GM21360 (cell line): ENCODE measurements around the gene NFATC4.
"Not testable (repeated sequence)": the region's sequence is repeated elsewhere in the genome, so short reads cannot be mapped to it uniquely, and the experiment has no call there.

Source experiments
- ATAC-seq: cut with Tn5 transposase; IDR thresholded peaks from one replicate; pipeline ENCODE4 v1.9.1; 2021; ENCODE audit warnings: mild to moderate bottlenecking, moderate library complexity; ENCODE audit not compliant: unreplicated experiment

The NFATC4 gene

DNA sequence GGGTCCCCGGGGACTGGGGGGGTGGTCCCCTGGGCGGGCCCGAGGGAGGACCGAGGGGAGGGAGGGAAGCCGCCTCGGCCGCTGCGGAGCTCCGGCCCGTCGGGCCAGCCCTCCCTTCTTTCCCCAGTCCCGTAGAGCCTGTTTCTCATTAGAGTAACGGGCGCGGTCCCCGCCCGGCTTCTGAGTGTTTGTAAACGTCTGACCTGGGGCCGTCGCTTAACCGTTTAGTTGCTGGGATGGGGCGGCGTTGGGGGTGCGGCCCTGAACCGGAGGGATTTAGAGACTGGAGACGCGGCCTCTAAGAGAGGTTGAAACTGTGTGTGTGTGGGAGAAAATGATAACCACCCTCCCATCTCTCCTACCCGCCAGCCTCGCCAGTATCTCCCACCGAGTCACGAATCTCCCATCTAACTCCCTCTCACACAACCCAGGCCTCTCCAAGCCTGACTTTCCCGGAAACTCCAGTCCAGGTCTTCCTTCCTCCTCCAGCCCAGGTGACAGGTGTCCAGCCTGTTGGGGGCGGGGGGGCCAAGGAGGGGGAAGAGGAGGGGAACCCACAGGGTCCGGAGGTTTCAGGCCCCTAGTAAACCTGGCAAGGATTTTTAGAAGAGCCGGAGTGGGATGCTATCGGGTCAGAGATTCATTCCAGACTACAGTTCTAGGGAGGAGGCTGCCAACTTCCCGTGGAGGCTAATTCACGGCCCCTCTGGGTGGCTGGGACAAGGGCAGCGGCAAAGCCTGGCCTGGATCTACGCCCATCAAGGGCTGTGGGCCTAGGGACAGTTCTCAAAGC is 1.1 kb upstream of the NFATC4 start:
- ATAC-seq, result peak; percentile 51

GRCh38 chr14:24368212-24368561 is 203 bp downstream of the NFATC4 start:
- ATAC-seq, result no peak

GRCh38 chr14:24368562-24369252 is 723 bp downstream of the NFATC4 start:
- ATAC-seq, result no peak

DNA sequence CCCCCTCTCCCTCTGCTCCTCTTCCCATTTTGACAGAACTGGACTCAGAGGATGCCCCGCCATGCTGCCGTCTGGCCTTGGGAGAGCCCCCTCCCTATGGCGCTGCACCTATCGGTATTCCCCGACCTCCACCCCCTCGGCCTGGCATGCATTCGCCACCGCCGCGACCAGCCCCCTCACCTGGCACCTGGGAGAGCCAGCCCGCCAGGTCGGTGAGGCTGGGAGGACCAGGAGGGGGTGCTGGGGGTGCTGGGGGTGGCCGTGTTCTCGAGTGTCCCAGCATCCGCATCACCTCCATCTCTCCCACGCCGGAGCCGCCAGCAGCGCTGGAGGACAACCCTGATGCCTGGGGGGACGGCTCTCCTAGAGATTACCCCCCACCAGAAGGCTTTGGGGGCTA is 1.5 kb downstream of the NFATC4 start:
- no peak for ATAC-seq

DNA sequence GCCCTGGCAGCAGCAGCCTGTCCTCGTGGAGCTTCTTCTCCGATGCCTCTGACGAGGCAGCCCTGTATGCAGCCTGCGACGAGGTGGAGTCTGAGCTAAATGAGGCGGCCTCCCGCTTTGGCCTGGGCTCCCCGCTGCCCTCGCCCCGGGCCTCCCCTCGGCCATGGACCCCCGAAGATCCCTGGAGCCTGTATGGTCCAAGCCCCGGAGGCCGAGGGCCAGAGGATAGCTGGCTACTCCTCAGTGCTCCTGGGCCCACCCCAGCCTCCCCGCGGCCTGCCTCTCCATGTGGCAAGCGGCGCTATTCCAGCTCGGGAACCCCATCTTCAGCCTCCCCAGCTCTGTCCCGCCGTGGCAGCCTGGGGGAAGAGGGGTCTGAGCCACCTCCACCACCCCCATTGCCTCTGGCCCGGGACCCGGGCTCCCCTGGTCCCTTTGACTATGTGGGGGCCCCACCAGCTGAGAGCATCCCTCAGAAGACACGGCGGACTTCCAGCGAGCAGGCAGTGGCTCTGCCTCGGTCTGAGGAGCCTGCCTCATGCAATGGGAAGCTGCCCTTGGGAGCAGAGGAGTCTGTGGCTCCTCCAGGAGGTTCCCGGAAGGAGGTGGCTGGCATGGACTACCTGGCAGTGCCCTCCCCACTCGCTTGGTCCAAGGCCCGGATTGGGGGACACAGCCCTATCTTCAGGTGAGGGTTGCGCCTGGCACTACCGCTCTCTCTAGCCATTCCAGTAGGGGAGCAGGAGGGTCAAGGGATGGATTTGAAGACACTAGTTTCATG is 2.1 kb downstream of the NFATC4 start:
- no peak for ATAC-seq

GRCh38 chr14:24370748-24371147 is 2.8 kb downstream of the NFATC4 start:
- no peak for ATAC-seq

- not testable (repeated sequence) for ATAC-seq
Observed at GRCh38 chr14:24371605-24372004, 3.6 kb downstream of the NFATC4 start.

- ATAC-seq, result no peak
Observed at GRCh38 chr14:24372701-24373416, 4.9 kb downstream of the NFATC4 start.

DNA sequence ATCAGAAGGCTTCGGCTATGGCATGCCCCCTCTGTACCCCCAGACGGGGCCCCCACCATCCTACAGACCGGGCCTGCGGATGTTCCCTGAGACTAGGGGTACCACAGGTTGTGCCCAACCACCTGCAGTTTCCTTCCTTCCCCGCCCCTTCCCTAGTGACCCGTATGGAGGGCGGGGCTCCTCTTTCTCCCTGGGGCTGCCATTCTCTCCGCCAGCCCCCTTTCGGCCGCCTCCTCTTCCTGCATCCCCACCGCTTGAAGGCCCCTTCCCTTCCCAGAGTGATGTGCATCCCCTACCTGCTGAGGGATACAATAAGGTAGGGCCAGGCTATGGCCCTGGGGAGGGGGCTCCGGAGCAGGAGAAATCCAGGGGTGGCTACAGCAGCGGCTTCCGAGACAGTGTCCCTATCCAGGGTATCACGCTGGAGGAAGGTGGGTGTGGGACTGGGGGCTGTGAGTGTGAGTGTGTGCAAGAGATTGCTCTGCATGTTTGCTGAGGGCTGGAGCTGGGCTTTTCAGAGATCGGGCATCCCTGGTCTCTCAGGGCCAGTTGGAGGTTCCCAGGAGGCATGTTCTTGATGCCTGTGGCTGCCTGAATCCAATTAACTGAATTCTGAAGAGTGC is 8.6 kb downstream of the NFATC4 start:
- ATAC-seq, result no peak

DNA sequence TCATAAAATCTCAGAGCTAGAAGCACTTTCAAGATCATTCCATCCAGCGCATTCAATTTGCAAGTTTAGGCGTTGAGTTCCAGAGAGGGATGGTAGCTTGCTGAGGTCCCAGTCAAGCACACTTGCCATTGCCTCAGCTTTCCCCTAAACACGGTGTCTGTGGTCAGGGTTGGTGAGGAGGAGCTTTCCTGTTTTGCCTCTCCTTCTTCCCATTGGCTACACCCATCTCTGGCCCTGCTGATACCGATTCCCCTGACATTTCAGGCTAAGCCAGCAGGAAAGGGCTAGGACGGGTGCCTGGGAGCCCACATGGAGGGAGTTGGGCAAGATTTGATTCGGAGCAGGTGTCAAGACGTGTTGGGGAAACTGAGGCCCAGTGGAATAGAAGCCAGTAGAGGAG is 9.1 kb downstream of the NFATC4 start:
- ATAC-seq, result no peak

GRCh38 chr14:24377657-24378056 is 9.7 kb downstream of the NFATC4 start:
- no peak for ATAC-seq

GRCh38 chr14:24378327-24378726 is 10.3 kb downstream of the NFATC4 start:
- ATAC-seq, result no peak

GRCh38 chr14:24378981-24379906 is 11.3 kb downstream of the NFATC4 start:
- ATAC-seq, result no peak

DNA sequence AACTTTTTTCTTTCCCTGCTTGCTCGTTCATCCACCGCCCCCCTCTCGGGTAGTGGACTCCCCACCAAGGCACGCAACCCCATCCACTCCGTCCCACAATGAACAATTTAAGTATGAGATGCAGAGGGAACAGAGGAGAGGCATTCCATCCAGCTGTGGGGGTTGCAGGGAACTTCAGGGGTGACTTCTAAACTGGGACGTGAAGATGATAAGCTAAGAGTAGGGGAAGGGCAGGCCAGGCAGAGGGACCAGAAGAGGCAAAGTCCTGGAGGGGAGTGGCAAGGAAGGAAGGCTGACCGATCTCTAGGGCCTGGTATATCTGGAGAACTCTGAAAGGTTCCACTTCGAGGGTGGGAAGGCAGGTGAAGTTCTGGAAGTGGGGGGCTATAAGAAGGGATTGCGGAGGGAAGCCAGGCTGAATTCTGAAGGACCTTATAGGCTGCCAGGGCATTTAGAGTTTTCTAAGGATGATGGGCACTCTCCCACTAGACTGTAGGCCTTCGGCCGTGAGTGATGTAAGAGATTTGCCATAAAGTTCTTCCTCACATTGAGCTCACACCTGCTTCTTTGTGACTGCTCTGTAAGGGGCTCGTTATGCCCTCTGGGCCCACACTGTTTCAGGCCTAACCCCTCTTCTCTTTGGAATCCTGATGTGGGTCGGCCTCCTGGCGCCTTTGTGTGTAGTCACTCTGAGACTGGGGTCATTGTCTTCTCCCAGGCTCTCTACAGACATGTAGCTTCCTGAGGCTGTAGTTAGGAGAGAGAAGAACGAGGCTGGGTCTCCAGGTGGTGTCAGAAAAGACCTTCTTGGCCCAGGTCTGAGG is 12.1 kb downstream of the NFATC4 start:
- no peak for ATAC-seq

GRCh38 chr14:24381363-24382063 is 13.5 kb downstream of the NFATC4 start:
- ATAC-seq, result no peak

GRCh38 chr14:24382064-24382371 is 14.0 kb downstream of the NFATC4 start:
- ATAC-seq, result no peak

DNA sequence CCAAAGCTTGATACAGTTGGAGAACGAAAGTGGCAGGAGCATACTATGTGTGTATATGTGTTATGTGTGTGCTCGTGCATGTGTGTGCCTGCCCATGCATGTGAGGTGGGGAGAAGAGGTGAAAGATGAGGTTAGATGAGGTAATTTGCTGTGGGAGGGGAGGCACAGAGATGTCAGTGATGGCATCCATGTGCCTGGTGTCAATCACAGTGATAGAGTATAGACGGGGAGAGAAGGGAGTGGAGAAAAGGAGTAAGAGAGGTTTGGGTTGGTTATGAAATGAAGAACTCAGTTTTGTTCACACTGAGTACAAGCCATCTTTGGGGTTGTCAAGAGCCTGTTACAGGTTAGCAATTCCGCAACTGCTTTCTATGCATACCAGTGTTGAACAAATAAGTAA is 16.2 kb downstream of the NFATC4 start:
- no peak for ATAC-seq

- no peak for ATAC-seq
Observed at GRCh38 chr14:24385524-24385923, 17.5 kb downstream of the NFATC4 start.
